ENCODE results near the gene EPS8L2.

DNA sequence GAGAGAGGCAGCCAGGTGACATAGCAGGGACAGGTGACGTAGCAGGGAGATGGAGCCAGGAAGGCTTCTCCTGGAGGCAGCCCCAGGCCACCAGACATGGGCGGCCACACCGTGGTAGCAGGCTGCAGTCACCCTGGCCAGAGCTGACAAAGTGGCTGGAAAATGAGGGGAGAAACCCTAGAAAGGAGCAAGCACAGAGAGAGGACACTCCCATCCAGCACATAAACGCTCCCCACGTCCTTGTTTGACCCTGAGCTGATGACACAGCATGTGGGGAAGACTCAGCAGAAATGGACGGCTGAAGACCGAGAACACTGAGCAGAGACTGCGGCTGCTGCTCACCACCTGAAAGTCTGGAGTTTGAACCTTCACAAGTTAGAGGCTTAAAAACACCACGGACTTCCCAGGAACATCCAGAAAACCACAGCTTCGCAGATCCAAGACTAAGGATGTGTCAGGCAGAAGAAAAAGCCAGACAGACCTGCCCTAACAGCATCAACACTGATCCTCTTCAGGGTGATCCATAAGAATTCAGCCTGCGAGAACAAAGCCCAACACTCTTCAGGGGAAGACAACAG, 40.2 kb upstream of the EPS8L2 start:
- TF ChIP-seq, protein P1, sequence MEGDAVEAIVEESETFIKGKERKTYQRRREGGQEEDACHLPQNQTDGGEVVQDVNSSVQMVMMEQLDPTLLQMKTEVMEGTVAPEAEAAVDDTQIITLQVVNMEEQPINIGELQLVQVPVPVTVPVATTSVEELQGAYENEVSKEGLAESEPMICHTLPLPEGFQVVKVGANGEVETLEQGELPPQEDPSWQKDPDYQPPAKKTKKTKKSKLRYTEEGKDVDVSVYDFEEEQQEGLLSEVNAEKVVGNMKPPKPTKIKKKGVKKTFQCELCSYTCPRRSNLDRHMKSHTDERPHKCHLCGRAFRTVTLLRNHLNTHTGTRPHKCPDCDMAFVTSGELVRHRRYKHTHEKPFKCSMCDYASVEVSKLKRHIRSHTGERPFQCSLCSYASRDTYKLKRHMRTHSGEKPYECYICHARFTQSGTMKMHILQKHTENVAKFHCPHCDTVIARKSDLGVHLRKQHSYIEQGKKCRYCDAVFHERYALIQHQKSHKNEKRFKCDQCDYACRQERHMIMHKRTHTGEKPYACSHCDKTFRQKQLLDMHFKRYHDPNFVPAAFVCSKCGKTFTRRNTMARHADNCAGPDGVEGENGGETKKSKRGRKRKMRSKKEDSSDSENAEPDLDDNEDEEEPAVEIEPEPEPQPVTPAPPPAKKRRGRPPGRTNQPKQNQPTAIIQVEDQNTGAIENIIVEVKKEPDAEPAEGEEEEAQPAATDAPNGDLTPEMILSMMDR (IDR thresholded peaks at IDR 0.05) = no peak
- no peak for TF ChIP-seq POLR2A (IDR thresholded peaks at IDR 0.05)

All from body of pancreas (tissue), 4 donors.